HUES48 (cell line): ENCODE data around the gene GID8.
A peak's percentile ranks its signal among the peaks of the same experiment; 100 is the strongest.

Experiments
- H3K27ac ChIP-seq: one replicate; pipeline ENCODE4 v1.7.0; 2013; ENCODE audit warnings: low read depth, low read length, inconsistent platforms
- H3K27me3 ChIP-seq: 2 replicates; pipeline ENCODE4 v1.6.1; 2013; ENCODE audit warnings: mild to moderate bottlenecking, low read length; ENCODE audit not compliant: control insufficient read depth, insufficient read depth
- H3K36me3 ChIP-seq: 2 replicates; pipeline ENCODE4 v1.6.1; 2013; ENCODE audit warnings: low read length; ENCODE audit not compliant: control insufficient read depth, insufficient read depth
- H3K4me1 ChIP-seq: 2 replicates; pipeline ENCODE4 v1.6.1; 2013; ENCODE audit warnings: mild to moderate bottlenecking, low read length; ENCODE audit not compliant: control insufficient read depth, insufficient read depth
- H3K4me3 ChIP-seq: 2 replicates; pipeline ENCODE4 v1.5.1; 2013; ENCODE audit warnings: mild to moderate bottlenecking, low read depth, low read length
- H3K9ac ChIP-seq: 2 replicates; pipeline ENCODE4 v1.6.1; 2013; ENCODE audit warnings: mild to moderate bottlenecking, low read depth, low read length, moderate library complexity
- H3K9me3 ChIP-seq: 2 replicates; pipeline ENCODE4 v1.6.1; 2013; ENCODE audit warnings: low read length; ENCODE audit not compliant: control insufficient read depth, insufficient read depth

Gene GID8

GRCh38 chr20:62967149-62967501 lies 29.2 kb downstream of the GID8 start:
- peaks cover 1% of the 10 kb centered on the region; the same call in 1 of the 2 replicates for H3K27me3 ChIP-seq
- H3K4me3 ChIP-seq: no peak overlapping the region
- no peaks in the 10 kb centered on the region for H3K9me3 ChIP-seq
- no peak overlapping the region for H3K27ac ChIP-seq
- no peaks in the 10 kb centered on the region for H3K4me1 ChIP-seq
- no peak overlapping the region for H3K9ac ChIP-seq
- peaks cover 15% of the 10 kb centered on the region; the same call in 1 of the 2 replicates for H3K36me3 ChIP-seq

- no peak overlapping the region for H3K27ac ChIP-seq
- 0 out of 2 replicates have a peak, but pooled peaks cover 9% of the 10 kb centered on the region for H3K36me3 ChIP-seq
- H3K4me3 ChIP-seq: no peak overlapping the region
- no peaks in the 10 kb centered on the region for H3K9me3 ChIP-seq
- H3K4me1 ChIP-seq: no peaks in the 10 kb centered on the region
- peaks cover 6% of the 10 kb centered on the region for H3K27me3 ChIP-seq
- no peak overlapping the region for H3K9ac ChIP-seq
Observed at GRCh38 chr20:62967628-62968351, 29.8 kb downstream of the GID8 start.

- H3K36me3 ChIP-seq: 0 out of 2 replicates have a peak, but pooled peaks cover under 1% of the 10 kb centered on the region
- no peaks in the 10 kb centered on the region for H3K9me3 ChIP-seq
- no peak overlapping the region for H3K4me3 ChIP-seq
- peaks cover 14% of the 10 kb centered on the region for H3K27me3 ChIP-seq
- H3K9ac ChIP-seq: no peak overlapping the region
- H3K4me1 ChIP-seq: 0 out of 2 replicates have a peak, but pooled peaks cover 8% of the 10 kb centered on the region
- no peak overlapping the region for H3K27ac ChIP-seq
Observed at GRCh38 chr20:62968378-62969178, 30.6 kb downstream of the GID8 start.

GRCh38 chr20:62969179-62969760 lies 31.3 kb downstream of the GID8 start:
- Histone ChIP-seq H3K9me3 (no peaks in the 10 kb centered on the region), H3K9ac (no peak overlapping the region), H3K27me3 (peaks cover 19% of the 10 kb centered on the region), H3K36me3 (no peaks in the 10 kb centered on the region), H3K4me3 (no peak overlapping the region), H3K4me1 (peaks cover 10% of the 10 kb centered on the region), H3K27ac (no peak overlapping the region)

GRCh38 chr20:62969939-62970306 lies 32.0 kb downstream of the GID8 start:
- H3K27me3 ChIP-seq: peaks cover 26% of the 10 kb centered on the region
- no peaks in the 10 kb centered on the region for H3K9me3 ChIP-seq
- peaks cover 16% of the 10 kb centered on the region for H3K4me1 ChIP-seq
- no peak overlapping the region for H3K27ac ChIP-seq
- no peak overlapping the region for H3K4me3 ChIP-seq
- H3K9ac ChIP-seq: no peak overlapping the region
- no peaks in the 10 kb centered on the region for H3K36me3 ChIP-seq

- Histone ChIP-seq H3K27ac (no peak overlapping the region), H3K9me3 (no peaks in the 10 kb centered on the region), H3K9ac (no peak overlapping the region), H3K36me3 (no peaks in the 10 kb centered on the region), H3K4me1 (peaks cover 17% of the 10 kb centered on the region), H3K27me3 (peaks cover 32% of the 10 kb centered on the region), H3K4me3 (no peak overlapping the region)
Observed at GRCh38 chr20:62970307-62971210, 32.6 kb downstream of the GID8 start.

GRCh38 chr20:62971211-62971949 lies 33.4 kb downstream of the GID8 start:
- Histone ChIP-seq H3K9ac (no peak overlapping the region), H3K27me3 (peaks cover 35% of the 10 kb centered on the region), H3K27ac (no peak overlapping the region), H3K36me3 (no peaks in the 10 kb centered on the region), H3K4me3 (no peak overlapping the region), H3K9me3 (no peaks in the 10 kb centered on the region), H3K4me1 (peaks cover 17% of the 10 kb centered on the region)

GRCh38 chr20:62971950-62972844 lies 34.2 kb downstream of the GID8 start:
- H3K4me1 ChIP-seq: peaks cover 17% of the 10 kb centered on the region
- no peaks in the 10 kb centered on the region for H3K9me3 ChIP-seq
- H3K27me3 ChIP-seq: peaks cover 40% of the 10 kb centered on the region
- H3K9ac ChIP-seq: no peak overlapping the region
- no peak overlapping the region for H3K27ac ChIP-seq
- no peaks in the 10 kb centered on the region for H3K36me3 ChIP-seq
- H3K4me3 ChIP-seq: peak overlapping the region; percentile 42; the same call in 1 of the 2 replicates

GRCh38 chr20:62972845-62973745 lies 35.1 kb downstream of the GID8 start:
- Histone ChIP-seq H3K36me3 (no peaks in the 10 kb centered on the region), H3K27ac (no peak overlapping the region), H3K9ac (no peak overlapping the region), H3K4me3 (peak overlapping the region; percentile 42; the same call in 1 of the 2 replicates), H3K27me3 (peaks cover 40% of the 10 kb centered on the region), H3K4me1 (peaks cover 17% of the 10 kb centered on the region), H3K9me3 (no peaks in the 10 kb centered on the region)
